Epidermal melanocyte (primary cell): ENCODE data around the gene LILRA2.
"Not testable (repeated sequence)": the region's sequence is repeated elsewhere in the genome, so short reads cannot be mapped to it uniquely, and the experiment has no call there.

Experiments
- DNase-seq: peaks from one replicate; pipeline ENCODE4 v3.0.0; 2011; ENCODE audit warnings: low spot score; ENCODE audit not compliant: insufficient read length

The LILRA2 gene

DNA sequence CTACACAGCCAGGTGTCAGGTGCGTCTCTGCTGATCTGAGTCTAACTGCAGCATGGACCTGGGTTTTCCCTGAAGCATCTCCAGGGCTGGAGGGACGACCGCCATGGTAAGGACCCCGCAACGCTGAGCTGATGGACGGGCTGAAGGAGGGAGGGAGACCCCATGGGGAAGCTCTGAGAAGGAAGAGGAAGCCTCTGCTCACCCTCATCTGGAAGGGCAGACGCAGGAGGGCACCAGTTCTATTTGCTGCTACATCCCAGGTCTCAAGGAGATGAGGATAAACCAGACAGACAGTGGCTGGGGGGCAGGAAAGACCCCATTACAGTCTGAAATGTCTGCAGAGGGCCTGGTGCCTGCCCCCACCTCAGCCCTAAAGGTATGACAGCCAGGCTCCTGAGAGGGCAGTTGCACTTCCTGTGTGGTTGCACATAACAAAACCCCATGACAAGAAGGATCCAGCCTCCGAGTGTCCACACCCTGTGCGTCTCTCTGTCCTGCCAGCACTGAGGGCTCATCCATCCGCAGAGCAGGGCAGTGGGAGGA is at the start of gene LILRA2:
TSS of gene LILRA2 (plus strand) at position 461 of the 543 bp plus-strand sequence. CDS start 89 bp downstream, outside the sequence.
- no peak for DNase-seq

DNA sequence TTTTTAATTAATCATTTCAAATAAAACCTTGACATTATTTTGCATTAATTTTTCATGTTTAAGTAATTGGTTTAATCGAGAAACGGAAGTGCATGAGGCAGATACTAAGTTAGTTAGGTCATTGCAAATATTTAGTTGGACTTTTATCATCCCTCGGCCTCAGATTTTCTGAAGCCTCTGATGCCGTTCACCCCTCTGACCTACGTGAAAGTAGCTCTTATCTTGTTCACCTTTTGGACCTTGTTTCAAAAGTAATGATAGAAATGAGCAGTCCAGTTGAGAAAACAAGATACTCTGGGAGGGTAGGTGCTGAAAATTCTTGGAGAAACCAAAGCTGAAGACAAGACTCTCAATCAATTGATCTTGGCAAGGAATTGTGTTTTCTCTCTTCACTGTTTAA is 48.0 kb upstream of the LILRA2 start:
- no peak for DNase-seq

DNA sequence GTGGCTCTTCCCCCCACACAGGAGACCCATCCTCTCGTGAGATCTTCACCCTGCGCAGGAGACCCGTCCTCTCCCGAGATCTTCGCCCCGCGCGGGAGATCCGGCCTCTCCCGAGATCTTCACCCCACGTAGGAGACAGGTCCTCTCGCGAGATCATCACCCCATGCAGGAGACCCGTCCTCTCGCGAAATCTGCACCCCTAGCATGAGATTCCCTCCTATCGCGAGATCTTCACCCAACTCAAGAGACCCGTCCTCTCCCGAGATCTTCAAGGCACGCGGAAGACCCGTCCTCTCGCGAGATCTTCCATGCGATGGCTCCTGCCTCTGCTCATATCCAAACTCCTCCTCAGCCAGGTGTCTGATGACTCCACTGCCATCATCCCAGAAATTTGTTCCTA is 46.6 kb upstream of the LILRA2 start:
- no peak for DNase-seq

DNA sequence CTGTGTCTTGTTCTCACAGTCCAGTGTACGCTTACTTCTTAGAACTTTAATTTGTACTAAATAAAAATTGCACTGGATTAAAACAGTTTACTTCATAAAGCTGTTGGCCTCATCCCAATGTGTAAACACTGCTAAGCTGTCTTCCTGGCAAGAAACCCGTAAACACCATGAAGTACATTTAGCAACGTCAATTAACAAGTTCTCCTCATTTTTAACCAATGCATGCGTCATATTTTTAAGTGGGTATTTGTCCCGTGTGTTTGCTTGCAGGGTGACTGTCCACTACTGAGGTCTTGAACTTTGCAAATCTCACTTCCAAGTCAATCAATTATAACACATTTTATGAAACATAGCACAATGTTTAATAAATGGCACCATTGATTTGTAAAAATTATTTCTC is 42.7 kb upstream of the LILRA2 start:
- no peak for DNase-seq

DNA sequence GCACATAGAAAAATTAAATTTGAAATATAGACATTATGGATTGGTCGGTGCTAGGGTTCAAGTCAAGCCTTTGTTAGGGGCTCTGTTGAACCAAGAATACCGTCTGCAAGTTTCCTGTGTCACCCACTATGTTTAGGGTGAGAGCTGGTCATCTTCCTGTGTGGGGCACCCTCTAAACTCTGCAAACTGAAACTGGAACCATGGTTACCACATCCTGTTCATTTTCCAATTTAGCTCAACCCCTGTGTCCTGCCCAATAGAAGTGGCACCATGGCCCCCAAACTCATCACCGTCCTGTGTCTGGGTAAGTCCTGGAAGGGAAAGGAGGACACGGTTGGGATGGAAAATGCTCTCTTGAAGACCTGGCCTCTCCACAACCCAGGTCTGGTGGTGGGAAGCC is 41.1 kb upstream of the LILRA2 start:
- DNase-seq, result no peak

DNA sequence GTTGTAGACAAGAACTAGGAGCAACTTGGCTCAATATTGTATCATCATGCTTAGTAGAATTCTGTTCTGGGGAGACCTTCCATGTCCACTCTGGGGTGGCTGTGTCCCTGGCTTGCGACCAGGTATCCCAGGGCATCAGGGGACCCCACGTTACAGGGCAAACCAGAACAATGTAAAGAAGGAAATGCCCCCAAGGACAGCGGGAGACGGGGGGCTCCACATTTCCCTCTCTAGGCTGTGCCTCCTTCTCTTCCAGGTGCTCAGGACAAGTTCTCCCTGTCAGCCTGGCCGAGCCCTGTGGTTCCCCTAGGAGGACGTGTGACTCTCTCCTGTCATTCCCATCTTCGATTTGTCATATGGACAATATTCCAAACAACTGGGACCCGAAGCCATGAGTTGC is 40.1 kb upstream of the LILRA2 start:
- no peak for DNase-seq

DNA sequence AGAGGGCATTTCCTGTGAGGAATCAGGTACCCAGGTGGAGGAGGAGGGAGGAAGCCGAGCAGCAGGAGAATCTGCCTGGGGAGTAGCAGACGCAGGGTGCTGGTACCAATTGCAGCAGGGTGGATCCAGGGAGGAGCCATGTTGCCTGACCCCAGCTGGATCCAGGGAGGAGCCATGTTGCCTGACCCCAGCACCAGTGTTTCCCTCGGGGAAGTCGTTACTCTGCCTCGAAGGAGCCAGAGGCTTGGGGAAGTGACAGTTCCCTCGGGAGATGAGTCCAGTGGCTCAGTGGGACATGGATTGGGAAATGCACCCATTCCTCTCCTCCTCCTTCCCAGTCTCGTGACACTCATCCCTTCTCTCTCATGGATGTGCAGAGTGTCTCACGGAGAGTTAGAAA is 39.4 kb upstream of the LILRA2 start:
- DNase-seq, result no peak

DNA sequence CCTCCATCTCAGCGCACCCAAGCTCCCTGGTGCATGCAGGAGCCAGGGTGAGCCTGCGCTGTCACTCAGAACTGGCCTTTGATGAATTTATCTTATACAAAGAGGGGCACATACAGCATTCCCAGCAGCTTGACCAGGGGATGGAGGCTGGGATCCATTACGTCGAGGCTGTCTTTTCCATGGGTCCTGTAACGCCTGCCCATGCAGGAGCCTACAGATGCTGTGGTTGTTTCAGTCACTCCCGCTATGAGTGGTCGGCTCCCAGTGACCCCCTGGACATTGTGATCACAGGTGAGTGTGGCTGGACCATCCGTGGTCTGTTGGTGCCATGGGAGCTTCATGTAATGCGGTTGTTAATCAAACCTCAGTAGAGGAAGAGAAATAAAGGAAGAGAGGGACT is 38.0 kb upstream of the LILRA2 start:
- no peak for DNase-seq

DNA sequence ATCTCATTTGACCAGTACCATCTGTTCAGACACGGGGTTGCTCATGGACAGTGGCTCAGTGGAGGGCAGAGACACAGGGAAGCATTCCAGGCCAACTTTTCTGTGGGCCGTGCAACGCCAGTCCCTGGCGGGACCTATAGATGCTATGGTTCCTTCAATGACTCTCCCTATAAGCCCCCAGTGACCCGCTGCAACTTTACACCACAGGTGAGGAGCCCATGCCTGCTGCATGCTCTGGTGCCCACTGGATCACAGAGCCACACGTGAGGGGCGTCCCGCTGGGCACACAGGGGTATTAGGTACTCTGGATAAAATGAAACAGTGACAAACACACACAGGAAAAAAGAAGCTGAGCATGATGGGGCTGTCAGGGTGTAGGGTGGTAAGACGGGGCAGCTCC is 36.6 kb upstream of the LILRA2 start:
- DNase-seq, result no peak

DNA sequence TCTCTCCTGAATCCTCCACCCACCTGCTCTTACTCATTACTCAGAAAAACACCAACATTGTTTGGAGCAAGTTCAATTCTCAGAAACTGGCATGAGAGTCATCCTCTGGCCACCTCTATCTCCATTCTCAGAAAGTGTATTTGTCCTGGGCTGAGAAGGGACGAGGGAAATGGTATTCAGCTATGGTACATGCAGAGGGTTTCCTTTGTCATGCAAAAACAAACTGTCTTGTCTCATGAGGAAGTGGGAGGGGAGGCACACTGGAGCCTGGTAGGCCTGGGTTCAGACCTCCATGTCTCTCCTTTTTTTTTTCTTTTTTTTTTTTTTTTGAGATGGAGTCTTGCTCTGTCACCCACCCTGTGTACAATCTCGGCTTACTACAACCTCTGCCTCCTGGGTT is 31.9 kb upstream of the LILRA2 start:
- DNase-seq, result no peak

DNA sequence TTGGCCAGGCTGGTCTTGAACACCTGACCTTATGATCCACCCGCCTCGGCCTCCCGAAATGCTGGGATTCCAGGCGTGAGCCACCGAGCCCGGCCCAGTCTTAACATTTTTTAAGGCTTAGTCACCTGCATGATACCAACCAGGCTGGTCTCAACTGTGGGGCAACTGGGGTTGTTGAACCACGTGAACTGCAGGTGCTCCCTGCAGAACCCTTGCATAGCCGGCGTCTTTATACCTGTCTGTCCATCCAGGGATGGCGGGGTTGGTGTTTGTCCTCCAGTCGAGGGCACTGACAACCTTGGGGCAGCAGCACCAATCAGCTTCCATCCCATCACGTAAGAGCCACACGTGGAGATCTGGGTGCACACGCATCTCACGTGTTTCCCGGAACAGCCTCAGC is 24.8 kb upstream of the LILRA2 start:
- no peak for DNase-seq

DNA sequence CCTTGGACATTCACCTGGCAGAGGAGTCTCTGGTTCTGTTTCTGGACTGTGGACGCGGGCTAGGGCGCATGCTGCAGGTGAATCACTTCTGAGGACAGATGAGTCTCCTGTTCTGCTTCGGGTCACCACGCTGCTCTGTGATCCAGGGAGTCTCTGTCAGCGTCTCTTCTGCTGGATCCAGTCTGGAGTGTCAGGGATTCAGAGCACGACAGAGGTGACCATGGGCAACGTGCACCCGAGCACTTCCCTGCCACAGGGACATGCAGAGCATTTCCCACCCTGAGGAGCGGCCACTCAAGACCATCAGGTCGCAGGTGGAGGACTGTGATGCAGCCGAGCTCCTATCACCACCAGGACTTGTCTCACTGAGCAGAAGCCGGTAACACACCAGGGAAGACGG is 24.4 kb upstream of the LILRA2 start:
- DNase-seq, result no peak

DNA sequence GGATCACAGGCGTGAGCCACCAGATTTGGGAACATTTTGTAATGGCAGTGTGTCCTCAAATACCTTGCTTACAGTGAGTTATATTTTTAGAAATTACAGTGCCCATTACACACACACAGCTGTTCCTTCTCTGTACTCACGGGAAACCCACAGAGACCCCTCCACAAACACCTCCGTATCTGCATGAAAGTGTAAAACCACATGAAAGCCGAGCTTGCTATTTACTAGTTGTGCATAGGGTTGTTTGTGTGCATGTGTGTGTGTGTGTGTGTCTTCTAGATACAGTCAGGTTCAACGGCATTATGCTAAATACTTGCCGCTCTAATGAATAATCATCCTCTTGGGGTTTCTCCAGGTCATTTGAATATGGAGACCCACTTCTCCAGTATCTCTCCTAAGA is 22.3 kb upstream of the LILRA2 start:
- no peak for DNase-seq

DNA sequence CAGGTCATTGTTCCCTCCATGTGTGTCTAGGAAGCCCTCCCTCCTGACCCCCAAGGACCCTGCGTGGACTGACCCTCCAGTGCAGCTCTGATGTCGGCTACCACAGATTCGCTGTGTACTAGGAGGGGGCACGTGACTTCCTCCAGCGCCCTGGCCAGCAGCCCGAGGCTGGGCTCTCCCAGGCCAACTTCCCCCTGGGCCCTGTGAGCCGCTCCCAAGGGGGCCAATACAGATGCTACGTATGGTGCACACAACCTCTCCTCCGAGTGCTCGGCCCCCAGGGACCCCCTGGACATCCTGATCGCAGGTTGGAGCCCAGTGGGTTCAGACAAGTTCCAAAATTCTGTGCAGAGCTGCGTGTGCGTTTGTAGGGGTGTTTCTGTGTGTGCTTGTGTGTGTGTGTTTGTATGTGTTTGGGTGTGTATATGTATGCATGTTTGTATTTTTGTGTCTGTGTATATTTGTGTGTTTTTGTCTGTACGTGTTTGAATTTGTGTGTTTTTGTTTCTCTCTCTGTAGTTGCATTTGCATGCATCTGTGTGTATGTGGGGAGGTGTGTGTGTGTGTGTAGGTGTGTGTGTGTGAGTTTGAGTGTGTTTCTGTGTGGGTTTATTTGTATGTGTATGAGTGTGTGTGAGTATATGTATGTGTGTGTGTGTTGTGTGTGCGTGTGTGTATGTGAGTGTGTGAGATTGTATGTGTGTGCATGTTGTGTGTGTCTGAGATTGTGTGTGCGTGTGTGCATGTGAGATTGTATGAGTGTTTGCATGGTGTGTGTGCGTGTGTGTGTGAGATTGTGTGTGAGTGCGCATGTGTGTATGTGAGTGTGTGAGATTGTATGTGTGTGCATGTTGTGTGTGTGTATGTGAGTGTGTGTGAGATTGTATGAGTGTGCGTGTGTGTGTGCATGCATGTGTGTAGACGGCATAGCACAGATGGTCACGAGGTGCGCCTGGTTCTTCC is 21.4 kb upstream of the LILRA2 start:
- DNase-seq, result no peak

DNA sequence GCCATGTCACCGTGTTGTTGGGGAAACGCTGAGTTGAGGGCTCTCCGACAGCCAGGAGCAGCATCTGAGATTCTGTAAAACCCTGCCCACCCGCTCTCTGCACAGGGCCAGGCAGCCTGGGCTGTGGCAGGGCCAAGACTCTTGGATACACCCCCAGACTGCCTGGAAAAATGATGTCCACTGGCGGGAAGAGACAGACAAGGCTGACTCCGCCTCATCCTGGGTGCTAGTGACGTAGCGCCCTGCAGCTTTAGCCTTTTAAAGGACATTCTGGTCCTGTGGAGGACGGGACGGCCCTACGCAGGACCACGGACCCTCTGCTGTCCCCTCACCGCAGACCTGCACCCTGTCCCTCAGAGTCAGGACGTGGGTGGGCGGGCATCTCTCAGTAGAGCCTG is 20.7 kb upstream of the LILRA2 start:
- DNase-seq, result no peak

DNA sequence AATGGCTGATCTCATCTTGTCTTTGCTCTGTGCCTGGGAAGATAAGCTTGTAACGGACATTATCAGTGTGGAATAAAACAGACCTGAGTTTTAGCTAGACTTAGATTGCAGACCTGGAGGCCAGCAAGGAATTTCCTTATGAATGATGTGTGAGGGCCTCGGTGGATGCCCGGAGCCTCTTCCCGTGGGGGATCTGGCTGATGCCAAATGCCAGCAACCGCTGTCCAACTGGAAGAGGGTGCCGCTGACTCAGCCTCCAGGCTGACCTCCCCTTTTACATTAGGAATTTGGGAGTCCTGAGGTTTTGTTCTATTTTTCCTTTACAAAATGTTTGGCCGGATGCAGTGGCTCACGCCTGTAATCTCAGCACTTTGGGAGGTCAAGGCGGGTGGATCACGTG is 19.6 kb upstream of the LILRA2 start:
- no peak for DNase-seq

DNA sequence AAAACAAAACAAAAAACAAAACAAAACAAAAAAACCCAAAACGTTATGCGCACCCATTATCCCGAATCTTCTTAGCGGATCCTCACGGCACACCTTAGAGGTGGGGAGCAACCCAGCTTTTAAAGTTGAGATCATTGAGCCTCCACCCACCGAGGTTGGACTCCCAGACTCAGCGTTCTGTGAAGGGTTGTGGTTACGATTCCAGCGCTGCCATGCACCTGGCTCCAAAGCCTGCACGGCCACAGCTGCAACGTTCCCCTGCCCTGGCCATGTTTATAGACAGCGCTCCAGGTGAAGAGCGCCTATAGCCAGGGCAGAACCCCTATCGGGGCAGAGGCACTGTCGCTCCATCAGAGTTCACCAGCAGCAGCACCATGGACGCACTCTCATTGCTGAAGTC is 18.7 kb upstream of the LILRA2 start:
- DNase-seq, result no peak

DNA sequence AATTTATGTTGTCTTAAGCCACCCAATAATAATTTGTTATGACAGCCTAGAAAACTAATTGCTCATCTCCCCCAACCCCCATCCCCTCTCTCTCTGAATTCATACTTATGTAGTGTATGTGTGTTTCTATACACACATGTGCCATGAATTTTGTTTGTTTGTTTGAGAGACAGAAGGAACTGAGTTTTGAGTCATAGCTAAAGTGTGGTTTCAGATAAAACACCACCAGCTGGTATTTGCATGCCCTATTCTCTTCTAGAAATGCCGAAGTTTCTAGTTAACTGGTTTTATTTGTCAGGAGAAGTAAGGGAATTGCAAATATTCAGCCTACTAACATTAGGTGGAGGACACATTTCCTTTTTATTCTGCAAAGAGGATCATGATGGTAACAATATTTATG is 17.4 kb upstream of the LILRA2 start:
- DNase-seq, result no peak

DNA sequence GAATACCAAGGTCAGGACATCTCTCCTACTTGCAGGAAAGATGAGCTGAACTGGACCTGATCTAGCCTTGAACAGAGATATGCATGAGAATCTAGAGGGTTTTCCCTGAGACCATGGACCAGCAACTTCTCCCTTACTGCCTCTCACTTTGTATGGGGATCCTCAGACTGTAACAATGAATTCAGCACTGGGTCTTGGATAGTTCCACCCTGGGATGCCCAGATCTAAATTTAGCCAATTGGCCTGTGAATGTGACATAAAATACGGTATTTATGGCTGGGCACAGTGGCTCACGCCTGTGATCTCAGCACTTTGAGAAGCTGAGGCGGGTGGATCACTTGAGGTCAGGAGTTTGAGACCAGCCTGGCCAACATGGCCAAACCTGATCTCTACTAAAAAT is 15.3 kb upstream of the LILRA2 start:
- no peak for DNase-seq

DNA sequence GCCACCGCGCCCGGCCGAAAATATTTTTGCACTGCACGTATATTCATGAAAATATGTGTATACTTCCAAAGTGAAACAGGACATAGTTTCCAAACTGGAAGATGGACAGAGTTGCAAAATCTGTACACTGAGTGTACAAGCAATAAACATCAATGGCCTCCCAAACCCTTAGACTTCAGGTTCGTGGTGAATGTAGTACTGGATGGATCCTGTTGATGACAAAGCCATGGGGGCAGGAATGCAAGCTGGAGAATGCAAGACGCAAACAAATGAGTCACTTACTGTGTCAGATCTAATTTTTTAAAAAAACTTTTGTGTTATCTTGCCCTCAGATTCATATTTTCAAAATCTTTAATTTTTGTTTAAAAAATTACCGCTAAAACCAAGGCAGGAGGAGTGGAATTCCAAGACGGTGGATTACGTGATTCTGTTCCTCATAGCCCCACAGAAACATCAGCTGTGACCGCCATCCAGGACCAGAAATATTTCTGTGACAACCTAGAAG is 12.7 kb upstream of the LILRA2 start:
- DNase-seq, result no peak

DNA sequence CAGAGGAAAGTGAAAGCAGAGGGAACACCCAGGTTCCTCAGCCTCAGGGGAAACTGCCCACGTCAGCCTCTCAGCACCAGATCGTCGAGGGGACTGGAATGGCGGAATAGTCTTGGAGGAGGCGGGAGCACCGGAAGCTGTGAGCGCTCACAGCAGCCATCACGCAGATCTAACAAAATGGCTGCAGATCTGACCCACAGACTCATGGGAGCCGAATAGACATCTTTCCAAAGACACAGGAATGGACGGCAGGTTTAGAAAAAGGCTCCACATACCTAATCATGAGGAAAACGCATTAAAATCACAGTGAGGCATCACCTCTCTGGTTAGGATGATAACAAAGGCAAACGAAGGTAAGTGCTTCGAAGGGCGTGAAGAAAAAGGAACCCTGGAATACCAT is 11.8 kb upstream of the LILRA2 start:
- no peak for DNase-seq

DNA sequence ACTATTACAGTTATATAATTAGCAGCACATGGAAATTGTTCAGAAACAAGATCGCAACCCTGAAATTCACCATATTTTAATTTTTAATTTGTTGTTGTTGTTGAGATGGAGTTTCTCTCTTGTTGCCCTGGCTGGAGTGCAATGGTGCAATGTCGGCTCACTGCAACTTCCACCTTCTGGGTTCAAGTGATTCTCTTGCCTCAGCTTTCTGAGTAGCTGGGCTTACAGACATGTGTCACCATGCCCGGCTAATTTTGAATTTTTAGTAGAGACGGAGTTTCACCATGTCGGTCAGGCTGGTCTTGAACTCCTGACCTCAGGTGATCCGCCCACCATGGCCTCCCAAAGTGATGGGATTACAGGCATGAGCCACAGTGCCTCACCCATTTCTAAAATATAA is 10.4 kb upstream of the LILRA2 start:
- not testable (repeated sequence) for DNase-seq

DNA sequence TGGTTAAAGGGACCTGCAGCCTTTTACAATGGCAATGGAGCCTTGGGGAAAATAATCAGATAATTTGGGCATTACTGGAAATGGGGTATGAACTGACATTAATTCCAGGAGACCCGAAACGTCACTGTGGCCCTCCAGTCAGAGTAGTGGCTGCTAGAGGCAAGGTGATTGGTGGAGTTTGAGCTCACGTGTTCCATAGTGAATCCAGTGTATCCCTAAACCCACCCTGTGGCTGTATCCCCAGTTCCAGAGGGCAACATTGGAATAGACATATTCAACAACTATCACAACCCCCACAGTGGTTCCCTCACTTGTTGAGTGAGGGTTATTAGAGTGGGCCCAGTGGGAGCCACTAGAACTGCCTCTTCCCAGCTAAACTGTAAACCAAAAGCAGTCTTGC is 3.3 kb upstream of the LILRA2 start:
- DNase-seq, result no peak
